NCI-H526 treated with DMSO at 0.1 percent for 48 hours (cell line): ENCODE measurements around the gene PTPN7.
A peak's percentile ranks its signal among the peaks of the same experiment; 100 is the strongest.
"Not testable (repeated sequence)": the region's sequence is repeated elsewhere in the genome, so short reads cannot be mapped to it uniquely, and the experiment has no call there.

Experiments
- DNase-seq: peaks from one replicate; lab custom pipeline; 2025; lab: John Stamatoyannopoulos, UW

The PTPN7 gene

GRCh38 chr1:202130816-202131522 is 29.4 kb downstream of the PTPN7 start:
- no peak for DNase-seq

- DNase-seq, result no peak
Observed at GRCh38 chr1:202130297-202130721, 30.1 kb downstream of the PTPN7 start.

GRCh38 chr1:202129453-202130296 is 30.7 kb downstream of the PTPN7 start:
- no peak for DNase-seq

- DNase-seq, result no peak
Observed at GRCh38 chr1:202127836-202128622, 32.4 kb downstream of the PTPN7 start.

- no peak for DNase-seq
Observed at GRCh38 chr1:202127061-202127460, 33.3 kb downstream of the PTPN7 start.

- DNase-seq, result no peak
Observed at GRCh38 chr1:202126426-202126825, 34.0 kb downstream of the PTPN7 start.

GRCh38 chr1:202125611-202126010 is 34.8 kb downstream of the PTPN7 start:
- no peak for DNase-seq

- no peak for DNase-seq
Observed at GRCh38 chr1:202124142-202124541, 36.3 kb downstream of the PTPN7 start.

- no peak for DNase-seq
Observed at GRCh38 chr1:202123336-202123813, 37.0 kb downstream of the PTPN7 start.

- no peak for DNase-seq
Observed at GRCh38 chr1:202122639-202123335, 37.6 kb downstream of the PTPN7 start, which contains the start of gene GPR37L1. GPR37L1 (plus strand) TSS chr1:202122917; CDS start chr1:202122964, 47 bp downstream.

- DNase-seq, result no peak
Observed at GRCh38 chr1:202121006-202121405, 39.4 kb downstream of the PTPN7 start.

GRCh38 chr1:202117898-202118371 is 42.5 kb downstream of the PTPN7 start:
- no peak for DNase-seq

- no peak for DNase-seq
Observed at GRCh38 chr1:202116287-202116686, 44.1 kb downstream of the PTPN7 start.

- DNase-seq, result peak; percentile 94
Observed at GRCh38 chr1:202113690-202114300, 46.6 kb downstream of the PTPN7 start.

- no peak for DNase-seq
Observed at GRCh38 chr1:202112859-202113689, 47.3 kb downstream of the PTPN7 start.

GRCh38 chr1:202111589-202111988 is 48.8 kb downstream of the PTPN7 start:
- not testable (repeated sequence) for DNase-seq

GRCh38 chr1:202110977-202111376 is 49.4 kb downstream of the PTPN7 start:
- DNase-seq, result no peak

GRCh38 chr1:202107801-202108731 is 52.3 kb downstream of the PTPN7 start:
- DNase-seq, result no peak

GRCh38 chr1:202107321-202107761 is 53.1 kb downstream of the PTPN7 start:
- peak; percentile 16 for DNase-seq
